K562 (cell line): ENCODE results near the gene EIF5B. TPM values are rescaled to one million over a fixed set of nuclear protein-coding genes. Genes with fewer than 3 reads are reported as not detected.

Experiments used
- ATAC-seq: fragments of 200-7000 bp; cut with Tn5 transposase; 3 replicates; pipeline ENCODE4 v1.9.1; 2020; ENCODE audit warnings: moderate library complexity
- BruUV-seq: library from RNA; stranded (reverse); fragments of 400-500 nt; replicated peaks from 2 replicates; lab custom pipeline; 2021; lab: Mats Ljungman, UMichigan
- CTCF ChIA-PET: fragments of 300-600 bp; formaldehyde crosslinking; extraction: SDS; loops from one replicate; lab custom pipeline; 2021; ENCODE audit warnings: low intra/inter-chr PET ratio; lab: Yijun Ruan, JAX
- POLR2A ChIA-PET: fragments of 300-600, 350-650 bp; sonication (Branson Sonifier 250); formaldehyde crosslinking; extraction: SDS; loops from one replicate; lab custom pipeline; 2021; ENCODE audit warnings: antibody characterized with exemption, inconsistent platforms; lab: Yijun Ruan, JAX
- DNase-seq, 4 experiments: peaks; one replicate each; pipeline versions ENCODE4 v3.0.0 to v3.0.0-alpha.2; 2011 to 2018; ENCODE audit warnings: low spot score in 3 of 4, mixed read lengths in 3 of 4; ENCODE audit errors: extremely low read depth in 1 of 4
- FAIRE-seq: peaks from 2 replicates; lab custom pipeline; 2011; peaks lifted over from hg19 to GRCh38; lab: Jason Lieb, UNC
- H2AFZ ChIP-seq: 2 replicates; pipeline ENCODE4 v1.6.0; 2011; ENCODE audit warnings: low read depth, low read length, control low read depth, inconsistent platforms
- H3K27ac ChIP-seq: fragments of 200-600 bp; 3 replicates; pipeline ENCODE4 v1.8.0; 2011; ENCODE audit warnings: low read depth, mild to moderate bottlenecking, control low read depth, inconsistent platforms, low read length, moderate library complexity, mixed read lengths; ENCODE audit errors: extremely low read depth
- H3K27me3 ChIP-seq, 2 experiments: fragments of 300-600 bp in 1 of 2; 2 replicates in 1 of 2; 3 replicates in 1 of 2; pipeline versions ENCODE4 v1.6.0 to v1.8.0; 2011; ENCODE audit warnings: inconsistent platforms in 2 of 2, low read length in 2 of 2, mild to moderate bottlenecking in 1 of 2, mixed read lengths in 1 of 2, moderate library complexity in 1 of 2; ENCODE audit not compliant: control insufficient read depth in 2 of 2, insufficient read depth in 2 of 2
- H3K36me3 ChIP-seq: fragments of 300-600 bp; 3 replicates; pipeline ENCODE4 v1.8.0; 2011; ENCODE audit warnings: mild to moderate bottlenecking, low read length, inconsistent platforms; ENCODE audit not compliant: control insufficient read depth, insufficient read depth
- H3K4me1 ChIP-seq, 2 experiments: fragments of 200-600 bp in 1 of 2; replicated peaks in 1 of 2; 2 replicates in 1 of 2; 3 replicates in 1 of 2; pipeline versions ENCODE4 v1.5.1 to v1.8.0; 2011; ENCODE audit warnings: inconsistent platforms in 2 of 2, low read length in 2 of 2, mild to moderate bottlenecking in 1 of 2, mixed read lengths in 1 of 2, moderate library complexity in 1 of 2; ENCODE audit not compliant: control insufficient read depth in 2 of 2, insufficient read depth in 2 of 2
- H3K4me2 ChIP-seq: 2 replicates; pipeline ENCODE4 v1.6.1; 2011; ENCODE audit warnings: low read length, control low read depth, inconsistent platforms, mixed read lengths; ENCODE audit not compliant: insufficient read depth
- H3K4me3 ChIP-seq: fragments of 200-600 bp; sonication (generic), shearing (Covaris generic); 2 replicates; pipeline ENCODE4 v1.5.1; 2016; ENCODE audit warnings: control low read depth, inconsistent platforms
- H3K79me2 ChIP-seq: fragments of 200-600 bp; 3 replicates; pipeline ENCODE4 v1.8.0; 2011; ENCODE audit warnings: low read length, inconsistent platforms; ENCODE audit not compliant: control insufficient read depth, insufficient read depth
- H3K9ac ChIP-seq, 2 experiments: 2 replicates each; pipeline versions ENCODE4 v1.6.0 to v1.6.1; 2011; ENCODE audit warnings: low read depth in 2 of 2, low read length in 2 of 2, control low read depth in 1 of 2, inconsistent platforms in 1 of 2, mild to moderate bottlenecking in 1 of 2, mixed read lengths in 1 of 2; ENCODE audit not compliant: insufficient read depth in 1 of 2
- H3K9me1 ChIP-seq: one replicate; pipeline ENCODE4 v1.6.0; 2011; ENCODE audit warnings: inconsistent platforms, mild to moderate bottlenecking, low read length, moderate library complexity; ENCODE audit not compliant: control insufficient read depth, insufficient read depth
- H3K9me3 ChIP-seq: replicated peaks from 2 replicates; pipeline ENCODE4 v1.5.1; 2011; ENCODE audit warnings: low read depth, low read length, inconsistent platforms; ENCODE audit not compliant: control insufficient read depth, insufficient read depth
- H4K20me1 ChIP-seq: replicated peaks from 2 replicates; pipeline ENCODE4 v1.6.1; 2011; ENCODE audit warnings: low read length, inconsistent platforms, mixed read lengths; ENCODE audit not compliant: control insufficient read depth, insufficient read depth
- ASH1L ChIP-seq: fragments of 450-650 bp; IDR thresholded peaks from 2 replicates; pipeline ENCODE4 v1.6.1; 2018; ENCODE audit warnings: borderline replicate concordance, mild to moderate bottlenecking, low read depth; ENCODE audit not compliant: partially characterized antibody
- BRCA1 ChIP-seq, 2 experiments: fragments of 450-650 bp in 1 of 2; sonication (generic) in 1 of 2; formaldehyde crosslinking in 1 of 2; IDR thresholded peaks; 2 replicates each; pipeline versions ENCODE4 v1.5.0 to v1.6.1; 2017 to 2020; ENCODE audit warnings: mild to moderate bottlenecking in 1 of 2, missing genetic modification reagents in 1 of 2
- CXXC5 ChIP-seq: fragments of 250-450 bp; sonication (Bioruptor Pico); IDR thresholded peaks from 2 replicates; pipeline ENCODE4 v1.8.0; 2022; ENCODE audit warnings: inconsistent platforms, mild to moderate bottlenecking, moderate library complexity
- ELF1 ChIP-seq: fragments of 200-800 bp; sonication (Bioruptor generic); IDR thresholded peaks from 2 replicates; pipeline ENCODE4 v1.6.1; 2016; ENCODE audit warnings: missing genetic modification characterization, missing compliant biosample characterization
- HSF4 ChIP-seq: fragments of 250-450 bp; sonication (Bioruptor Pico); IDR thresholded peaks from 2 replicates; pipeline ENCODE4 v2.1.2; 2022; ENCODE audit warnings: mild to moderate bottlenecking, moderate library complexity, borderline replicate concordance
- MYC ChIP-seq, 2 experiments: fragments of 250-450 bp in 1 of 2; sonication (Bioruptor Pico) in 1 of 2; IDR thresholded peaks; 2 replicates each; pipeline versions ENCODE4 v1.5.1 to v1.6.1; 2012 to 2021; ENCODE audit warnings: low read depth in 2 of 2, borderline replicate concordance in 1 of 2, improper control_type of control experiment in 1 of 2, low read length in 1 of 2, mild to moderate bottlenecking in 1 of 2, moderate library complexity in 1 of 2
- NUFIP1 ChIP-seq: fragments of 450-650 bp; IDR thresholded peaks from 2 replicates; pipeline ENCODE4 v1.6.1; 2018; ENCODE audit not compliant: partially characterized antibody
- XRCC5 ChIP-seq: fragments of 200-400 bp; formaldehyde crosslinking; IDR thresholded peaks from 2 replicates; pipeline ENCODE4 v1.6.1; 2017; ENCODE audit warnings: low read depth, mild to moderate bottlenecking, low read length
- ZNF318 ChIP-seq, 2 experiments: fragments of 450-650 bp; IDR thresholded peaks; 2 replicates each; pipeline ENCODE4 v1.6.1; 2016; ENCODE audit warnings: mild to moderate bottlenecking in 2 of 2, borderline replicate concordance in 1 of 2, low read depth in 1 of 2, moderate library complexity in 1 of 2
- ZNF766 ChIP-seq: fragments of 200-800 bp; sonication (Bioruptor generic); conservative IDR thresholded peaks from 2 replicates; pipeline ENCODE4 v1.6.1; 2016; ENCODE audit warnings: missing genetic modification characterization, missing compliant biosample characterization
- ZNF778 ChIP-seq: fragments of 450-650 bp; formaldehyde crosslinking; IDR thresholded peaks from 2 replicates; pipeline ENCODE4 v1.4.0; 2020; ENCODE audit warnings: mild to moderate bottlenecking, moderate library complexity
- WGBS: fragments of 100-300 bp; shearing (Covaris generic); methylation state at CpG from one replicate; pipeline ENCODE4 v1.1.6; 2016; ENCODE audit warnings: low coverage, mixed read lengths; ENCODE audit not compliant: insufficient coverage; ENCODE audit errors: missing lambda C conversion rate; 5-methylcytosine and 5-hydroxymethylcytosine counted together
- in situ Hi-C: fragments of 300-500 bp; cut with MboI; formaldehyde crosslinking; loops from 4 replicates; pipeline ENCODE4 v1.15.0; 2018; ENCODE audit warnings: inconsistent platforms, mixed read lengths
- intact Hi-C: fragments of 100-400 bp; cut with micrococcal nuclease; formaldehyde crosslinking; loops from 2 replicates; pipeline ENCODE4 v1.14.2; 2022
- polyA plus RNA-seq, 8 experiments: library from polyadenylated mRNA; depleted of rRNA in 4 of 8; stranded (reverse) in 5 of 8; unstranded in 3 of 8; fragments of >200 nt; fragmentation: Nextera tagmentation in 2 of 8; fragmentation: Illumina TruSeq in 1 of 8; extraction: Ambion mirVana in 2 of 8; extraction: Trizol in 1 of 8; gene quantifications; 2 replicates each; pipeline versions ENCODE4 v1.2.1 to v1.2.3, GENCODE V29; 2011 to 2014; ENCODE audit warnings: inconsistent platforms in 1 of 8, missing spikeins in 1 of 8
- total RNA-seq, 7 experiments: library from RNA; depleted of rRNA in 6 of 7; stranded (reverse); fragments of >200 nt in 6 of 7; fragmentation: Illumina TruSeq in 2 of 7; extraction: Trizol in 2 of 7; gene quantifications; 2 replicates each; pipeline versions ENCODE4 v1.2.1 to v1.2.3, GENCODE V29; 2011 to 2021; ENCODE audit warnings: low replicate concordance in 1 of 7
- TF ChIP-seq, protein P1 (sequence below): fragments of 250-450 bp; sonication (Bioruptor Pico); IDR thresholded peaks from 2 replicates; pipeline ENCODE4 v1.5.0; 2021

The EIF5B gene
- total and polyA plus RNA-seq, 9 of the 15 experiments (the other 6 are each of a cell fraction or from before 2014, with no cell fraction given): 26.5 to 143 (median 47.7) TPM

GRCh38 chr2:99342536-99342935 is 5.3 kb downstream of the EIF5B start:
- ATAC-seq: no peak
- intact Hi-C loops (no loop called here), in situ Hi-C loops (no loop called here)
- no TSS peak for BruUV-seq
- H3K79me2 ChIP-seq: peaks cover 100% of the 10 kb centered on the region
- CTCF ChIA-PET: no interaction called here
- H3K4me1 ChIP-seq: peaks cover 4 to 5% of the 10 kb centered on the region in 2 experiments; a peak in 3 of 5 replicates
- no peak overlapping the region for H3K4me3 ChIP-seq
- no peak overlapping the region for H3K4me2 ChIP-seq
- no peak for FAIRE-seq
- no peaks in the 10 kb centered on the region for H3K9me1 ChIP-seq
- no peak overlapping the region for H2AFZ ChIP-seq
- DNase-seq: no peak
- no peak overlapping the region for H3K27ac ChIP-seq
- H4K20me1 ChIP-seq: peaks cover 20% of the 10 kb centered on the region
- WGBS: 100% methylated on average over 2 of the region's 2 CpGs
- no peaks in the 10 kb centered on the region for H3K9me3 ChIP-seq
- no peaks in the 10 kb centered on the region for H3K27me3 ChIP-seq
- no peak overlapping the region for H3K9ac ChIP-seq
- H3K36me3 ChIP-seq: peaks cover 16% of the 10 kb centered on the region; the same call in 2 of the 3 replicates
- POLR2A ChIA-PET: interaction anchor here (0.7 kb wide), 1 partner anchor 1222 kb away, joined by 3 read pairs; no protein-coding TSS in a partner anchor
- TF ChIP-seq ZNF766 (no peak), ZNF778 (CRISPR knock-in tag) (no peak), XRCC5 (no peak), ELF1 (tag) (no peak), CXXC5 (no peak), BRCA1 (IDR thresholded peaks at IDR 0.05) (no peak), BRCA1 (CRISPR knock-in tag; IDR thresholded peaks at IDR 0.05) (no peak), ASH1L (no peak), MYC (IDR thresholded peaks at IDR 0.05; ENCODE audit: low read depth, low read length) (no peak), MYC (CRISPR knock-in tag; IDR thresholded peaks at IDR 0.05; ENCODE audit: borderline replicate concordance, low read depth) (no peak), NUFIP1 (no peak), HSF4 (CRISPR knock-in tag) (no peak), ZNF318 (IDR thresholded peaks at IDR 0.05; ENCODE audit: borderline replicate concordance in 1 of 2, low read depth in 1 of 2) (no peak)
- TF ChIP-seq, protein P1, sequence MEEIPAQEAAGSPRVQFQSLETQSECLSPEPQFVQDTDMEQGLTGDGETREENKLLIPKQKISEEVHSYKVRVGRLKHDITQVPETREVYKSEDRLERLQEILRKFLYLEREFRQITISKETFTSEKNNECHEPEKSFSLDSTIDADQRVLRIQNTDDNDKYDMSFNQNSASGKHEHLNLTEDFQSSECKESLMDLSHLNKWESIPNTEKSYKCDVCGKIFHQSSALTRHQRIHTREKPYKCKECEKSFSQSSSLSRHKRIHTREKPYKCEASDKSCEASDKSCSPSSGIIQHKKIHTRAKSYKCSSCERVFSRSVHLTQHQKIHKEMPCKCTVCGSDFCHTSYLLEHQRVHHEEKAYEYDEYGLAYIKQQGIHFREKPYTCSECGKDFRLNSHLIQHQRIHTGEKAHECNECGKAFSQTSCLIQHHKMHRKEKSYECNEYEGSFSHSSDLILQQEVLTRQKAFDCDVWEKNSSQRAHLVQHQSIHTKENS (CRISPR knock-in tag): no peak
